Measurements from ENCODE around the gene CDRT15.

DNA sequence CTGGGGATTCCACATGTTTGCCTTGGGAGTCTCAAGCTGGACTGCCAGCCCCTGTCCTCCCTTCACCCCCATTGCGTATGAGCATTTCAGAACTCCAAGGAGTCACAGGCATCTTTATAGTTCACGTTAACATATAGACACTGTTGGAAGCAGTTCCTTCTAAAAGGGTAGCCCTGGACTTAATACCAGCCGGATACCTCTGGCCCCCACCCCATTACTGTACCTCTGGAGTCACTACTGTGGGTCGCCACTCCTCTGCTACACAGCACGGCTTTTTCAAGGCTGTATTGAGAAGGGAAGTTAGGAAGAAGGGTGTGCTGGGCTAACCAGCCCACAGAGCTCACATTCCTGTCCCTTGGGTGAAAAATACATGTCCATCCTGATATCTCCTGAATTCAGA lies 28.9 kb downstream of the CDRT15 start:
- TF ChIP-seq, protein P1, sequence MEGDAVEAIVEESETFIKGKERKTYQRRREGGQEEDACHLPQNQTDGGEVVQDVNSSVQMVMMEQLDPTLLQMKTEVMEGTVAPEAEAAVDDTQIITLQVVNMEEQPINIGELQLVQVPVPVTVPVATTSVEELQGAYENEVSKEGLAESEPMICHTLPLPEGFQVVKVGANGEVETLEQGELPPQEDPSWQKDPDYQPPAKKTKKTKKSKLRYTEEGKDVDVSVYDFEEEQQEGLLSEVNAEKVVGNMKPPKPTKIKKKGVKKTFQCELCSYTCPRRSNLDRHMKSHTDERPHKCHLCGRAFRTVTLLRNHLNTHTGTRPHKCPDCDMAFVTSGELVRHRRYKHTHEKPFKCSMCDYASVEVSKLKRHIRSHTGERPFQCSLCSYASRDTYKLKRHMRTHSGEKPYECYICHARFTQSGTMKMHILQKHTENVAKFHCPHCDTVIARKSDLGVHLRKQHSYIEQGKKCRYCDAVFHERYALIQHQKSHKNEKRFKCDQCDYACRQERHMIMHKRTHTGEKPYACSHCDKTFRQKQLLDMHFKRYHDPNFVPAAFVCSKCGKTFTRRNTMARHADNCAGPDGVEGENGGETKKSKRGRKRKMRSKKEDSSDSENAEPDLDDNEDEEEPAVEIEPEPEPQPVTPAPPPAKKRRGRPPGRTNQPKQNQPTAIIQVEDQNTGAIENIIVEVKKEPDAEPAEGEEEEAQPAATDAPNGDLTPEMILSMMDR (IDR thresholded peaks at IDR 0.05) = no peak
- TF ChIP-seq POLR2A (IDR thresholded peaks at IDR 0.05) = no peak

All from esophagus squamous epithelium (tissue), 4 donors.